ENCODE results near the gene ATAD3C. TPM values are rescaled to one million over a fixed set of nuclear protein-coding genes. Genes with fewer than 3 reads are reported as not detected.
A peak's percentile ranks its signal among the peaks of the same experiment; 100 is the strongest.

The ATAD3C gene
- polyA plus RNA-seq, 2 of the 4 experiments (the other 2 are of a cell fraction): not detected

DNA sequence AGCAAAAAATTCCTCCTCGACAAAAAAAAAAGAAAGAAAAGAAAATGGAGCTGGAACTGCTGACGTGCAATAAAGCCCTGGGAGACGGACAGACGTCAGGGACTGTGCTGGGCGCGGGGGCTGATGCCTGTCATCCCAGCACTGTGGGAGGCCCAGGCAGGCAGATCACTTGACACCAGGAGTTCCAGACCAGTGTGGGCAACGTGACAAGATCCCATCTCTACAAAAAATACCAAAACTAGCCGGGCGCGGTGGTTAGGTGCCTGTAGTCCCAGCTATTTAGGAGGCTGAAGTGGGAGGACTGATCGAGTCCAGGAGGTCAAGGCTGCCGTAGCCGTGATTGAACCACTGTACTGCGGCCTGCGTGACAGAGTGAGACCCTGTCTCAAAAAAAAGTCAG lies 24.8 kb upstream of the ATAD3C start:
- ChIA-PET CTCF (interaction anchor here (0.7 to 2.3 kb wide), 6 partner anchors 9 to 98 kb away, joined by 3 to 13 read pairs (median 4); no protein-coding TSS in a partner anchor), POLR2A (no interaction called here)
- FAIRE-seq (no peak), DNase-seq (ENCODE audit: low read depth in 1 of 2, low spot score in 1 of 2) (peak in 1 of 2 experiments; percentile 0), ATAC-seq (no peak)
- 92% methylated on average over 15 of the region's 15 CpGs for WGBS (ENCODE audit: missing lambda C conversion rate)
- Histone ChIP-seq H3K9me3 (no peaks in the 10 kb centered on the region), H3K27ac (no peak overlapping the region), H3K4me3 (no peak overlapping the region), H3K4me1 (peaks cover 6% of the 10 kb centered on the region; the same call in 2 of the 3 replicates), H3K4me2 (no peak overlapping the region)
- TF ChIP-seq CBX2 (IDR thresholded peaks at IDR 0.05; ENCODE audit: borderline replicate concordance, low read depth) (no peak), CHD2 (IDR thresholded peaks at IDR 0.05; ENCODE audit: low read length, partially characterized antibody) (no peak), RAD21 (conservative IDR thresholded peaks at IDR 0.05 in 1 of 2, IDR thresholded peaks at IDR 0.05 in 1 of 2) (no peak), FOXS1 (CRISPR knock-in tag; IDR thresholded peaks at IDR 0.05) (no peak), EHMT2 (IDR thresholded peaks at IDR 0.05; ENCODE audit: low read depth) (no peak), TFCP2L1 (CRISPR knock-in tag; IDR thresholded peaks at IDR 0.05) (no peak), CHD4 (IDR thresholded peaks at IDR 0.05; ENCODE audit: borderline replicate concordance) (no peak), USF2 (IDR thresholded peaks at IDR 0.05) (no peak), EP300 (IDR thresholded peaks at IDR 0.05) (no peak), EHF (CRISPR knock-in tag; IDR thresholded peaks at IDR 0.05) (no peak), ATOH8 (CRISPR knock-in tag; IDR thresholded peaks at IDR 0.05; ENCODE audit: low read depth) (no peak)
- TF ChIP-seq, protein P1, sequence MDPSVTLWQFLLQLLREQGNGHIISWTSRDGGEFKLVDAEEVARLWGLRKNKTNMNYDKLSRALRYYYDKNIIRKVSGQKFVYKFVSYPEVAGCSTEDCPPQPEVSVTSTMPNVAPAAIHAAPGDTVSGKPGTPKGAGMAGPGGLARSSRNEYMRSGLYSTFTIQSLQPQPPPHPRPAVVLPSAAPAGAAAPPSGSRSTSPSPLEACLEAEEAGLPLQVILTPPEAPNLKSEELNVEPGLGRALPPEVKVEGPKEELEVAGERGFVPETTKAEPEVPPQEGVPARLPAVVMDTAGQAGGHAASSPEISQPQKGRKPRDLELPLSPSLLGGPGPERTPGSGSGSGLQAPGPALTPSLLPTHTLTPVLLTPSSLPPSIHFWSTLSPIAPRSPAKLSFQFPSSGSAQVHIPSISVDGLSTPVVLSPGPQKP (IDR thresholded peaks at IDR 0.05; ENCODE audit: low read depth, low read length): no peak

- 91% methylated on average over 8 of the region's 12 CpGs for WGBS (ENCODE audit: missing lambda C conversion rate)
- Histone ChIP-seq H3K27ac (no peak overlapping the region), H3K4me2 (no peak overlapping the region), H3K4me3 (no peak overlapping the region), H3K4me1 (peaks cover 12% of the 10 kb centered on the region; the same call in 2 of the 3 replicates), H3K9me3 (no peaks in the 10 kb centered on the region)
- ATAC-seq (no peak; a peak in 1 of 6 replicates), DNase-seq (ENCODE audit: low read depth in 1 of 2, low spot score in 1 of 2) (no peak), FAIRE-seq (no peak)
- no peak for TF ChIP-seq POLR2A (IDR thresholded peaks at IDR 0.05; ENCODE audit: low read length)
- no peak for TF ChIP-seq ZC3H11A (IDR thresholded peaks at IDR 0.05)
- TF ChIP-seq RAD21 (conservative IDR thresholded peaks at IDR 0.05 in 1 of 2, IDR thresholded peaks at IDR 0.05 in 1 of 2): no peak
- no peak for TF ChIP-seq RFX5 (IDR thresholded peaks at IDR 0.05)
- TF ChIP-seq ATOH8 (CRISPR knock-in tag; IDR thresholded peaks at IDR 0.05; ENCODE audit: low read depth): no peak
- no peak for TF ChIP-seq HES2 (IDR thresholded peaks at IDR 0.05)
- TF ChIP-seq SMC3 (IDR thresholded peaks at IDR 0.05): no peak
- no peak for TF ChIP-seq RNF2 (IDR thresholded peaks at IDR 0.05; ENCODE audit: borderline replicate concordance, low read depth)
- TF ChIP-seq ZNF302 (CRISPR knock-in tag; IDR thresholded peaks at IDR 0.05): no peak
- no peak for TF ChIP-seq EHMT2 (IDR thresholded peaks at IDR 0.05; ENCODE audit: low read depth)
- TF ChIP-seq TFCP2L1 (CRISPR knock-in tag; IDR thresholded peaks at IDR 0.05): no peak
- TF ChIP-seq REST (IDR thresholded peaks at IDR 0.05): no peak
- no peak for TF ChIP-seq HOXA7 (CRISPR knock-in tag; IDR thresholded peaks at IDR 0.05)
- ChIA-PET CTCF (interaction anchor here (1.0 to 2.3 kb wide), 2 partner anchors 15 to 98 kb away, joined by 3 to 13 read pairs; no protein-coding TSS in a partner anchor), POLR2A (no interaction called here)
These were observed 24.1 kb upstream of the ATAD3C start for GRCh38 chr1:1425426-1425752.

Measured in A549 (cell line).